TTC549 (cell line): ENCODE data around the gene JPH3.

Source experiments
- FAIRE-seq: peaks from 2 replicates; lab custom pipeline; 2012; peaks lifted over from hg19 to GRCh38; lab: Jason Lieb, UNC

JPH3 gene

GRCh38 chr16:87681981-87682570, 79.8 kb downstream of the JPH3 start:
- FAIRE-seq = no peak

- FAIRE-seq = no peak
Measured at GRCh38 chr16:87682852-87683399, 80.6 kb downstream of the JPH3 start.

- no peak for FAIRE-seq
Measured at GRCh38 chr16:87684106-87684677, 81.9 kb downstream of the JPH3 start.

GRCh38 chr16:87684711-87685404, 82.5 kb downstream of the JPH3 start:
- no peak for FAIRE-seq

- no peak for FAIRE-seq
Measured at GRCh38 chr16:87685405-87685755, 83.1 kb downstream of the JPH3 start.

- FAIRE-seq = no peak
Measured at GRCh38 chr16:87685766-87686165, 83.5 kb downstream of the JPH3 start.

GRCh38 chr16:87686697-87687096, 84.4 kb downstream of the JPH3 start:
- no peak for FAIRE-seq

GRCh38 chr16:87687126-87687910, 85.0 kb downstream of the JPH3 start:
- FAIRE-seq = no peak

- no peak for FAIRE-seq
Measured at GRCh38 chr16:87687998-87688529, 85.8 kb downstream of the JPH3 start.

GRCh38 chr16:87688876-87689815, 86.8 kb downstream of the JPH3 start:
- no peak for FAIRE-seq

GRCh38 chr16:87689956-87690465, 87.7 kb downstream of the JPH3 start:
- no peak for FAIRE-seq

- no peak for FAIRE-seq
Measured at GRCh38 chr16:87690911-87691685, 88.8 kb downstream of the JPH3 start.

- no peak for FAIRE-seq
Measured at GRCh38 chr16:87691686-87692079, 89.4 kb downstream of the JPH3 start.

GRCh38 chr16:87692176-87692575, 89.9 kb downstream of the JPH3 start:
- no peak for FAIRE-seq

- FAIRE-seq = no peak
Measured at GRCh38 chr16:87692756-87693155, 90.4 kb downstream of the JPH3 start.

GRCh38 chr16:87693827-87694226, 91.5 kb downstream of the JPH3 start:
- no peak for FAIRE-seq

GRCh38 chr16:87694441-87695125, 92.3 kb downstream of the JPH3 start:
- no peak for FAIRE-seq

GRCh38 chr16:87695534-87695933, 93.2 kb downstream of the JPH3 start:
- no peak for FAIRE-seq

GRCh38 chr16:87696726-87697125, 94.4 kb downstream of the JPH3 start:
- FAIRE-seq = no peak

- FAIRE-seq = no peak
Measured at GRCh38 chr16:87697256-87697655, 94.9 kb downstream of the JPH3 start.
